ENCODE data around the gene SELENON. TPM values are rescaled to one million over a fixed set of nuclear protein-coding genes. Genes with fewer than 3 reads are reported as not detected.

The SELENON gene
- total RNA-seq, 1 experiment from 2014 or later, result 31.9 TPM

GRCh38 chr1:25786887-25787759, 12.9 kb upstream of the SELENON start:
- DNase-seq (ENCODE audit: low spot score), result no peak
- in situ Hi-C loops (cut with HindIII; ENCODE audit: low sequenced_read_pairs), result no loop called here

DNA sequence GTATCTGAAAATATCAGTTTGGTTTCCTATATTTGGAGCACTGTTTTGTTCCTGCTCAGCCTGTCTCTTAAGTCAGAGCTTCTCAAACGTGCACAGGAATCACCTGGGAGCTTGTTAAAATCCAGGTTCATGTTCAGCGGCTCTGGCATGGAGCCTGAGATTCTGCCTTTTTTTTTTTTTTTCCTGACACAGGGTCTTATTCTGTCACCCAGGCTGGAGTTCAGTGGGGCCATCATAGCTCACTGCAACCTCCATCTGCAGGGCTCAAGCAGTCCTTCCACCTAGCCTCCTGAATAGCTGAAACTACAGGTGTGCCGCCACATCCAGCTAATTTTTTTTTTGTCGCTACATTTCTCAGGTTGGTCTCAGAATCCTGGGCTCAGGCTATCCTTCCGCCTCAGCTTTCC, 12.2 kb upstream of the SELENON start:
- in situ Hi-C loops (cut with HindIII; ENCODE audit: low sequenced_read_pairs), result no loop called here
- no peak for DNase-seq (ENCODE audit: low spot score)

DNA sequence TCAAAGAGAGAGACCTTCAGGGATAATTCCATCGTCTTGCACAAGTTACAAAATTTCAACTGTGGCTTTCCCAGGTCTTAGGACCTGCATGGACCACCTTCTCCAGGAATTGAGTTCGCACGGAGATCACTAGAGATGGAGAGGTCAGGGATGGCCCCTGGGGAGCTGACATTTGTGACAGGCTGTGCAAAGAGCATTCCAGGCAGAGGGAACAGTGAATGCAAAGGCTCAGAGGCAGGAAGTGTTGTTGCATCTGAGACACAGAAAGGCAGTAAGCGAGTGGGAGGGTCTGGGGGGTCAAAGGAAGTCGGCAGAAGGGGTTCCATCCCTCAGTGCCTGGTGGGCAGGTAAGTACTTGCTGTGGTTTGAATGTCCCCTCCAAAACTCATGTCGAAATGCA, 9.5 kb upstream of the SELENON start:
- in situ Hi-C loops (cut with HindIII; ENCODE audit: low sequenced_read_pairs), result no loop called here
- no peak for DNase-seq (ENCODE audit: low spot score)

DNA sequence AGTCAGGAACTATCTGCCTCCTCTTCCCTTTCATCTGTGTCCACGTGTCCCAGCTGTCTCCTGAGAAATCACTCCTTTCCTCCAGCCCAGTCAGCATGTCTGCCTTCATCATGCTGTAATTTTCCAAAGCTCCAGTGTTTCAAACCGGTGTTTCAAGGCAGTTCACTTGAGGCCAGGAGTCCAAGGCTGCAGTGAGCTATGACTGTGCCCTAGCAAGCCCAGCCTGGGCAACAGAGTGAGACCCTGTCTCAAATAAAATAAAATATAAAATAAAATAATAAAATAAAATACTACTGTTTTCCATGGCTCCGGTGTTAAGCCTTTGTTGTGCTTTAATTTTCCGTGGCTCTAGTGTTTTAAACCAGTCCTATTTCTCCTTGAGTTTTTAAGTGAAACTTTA, 7.9 kb upstream of the SELENON start:
- no peak for DNase-seq (ENCODE audit: low spot score)
- in situ Hi-C loops (cut with HindIII; ENCODE audit: low sequenced_read_pairs), result no loop called here

- in situ Hi-C loops (cut with HindIII; ENCODE audit: low sequenced_read_pairs), result no loop called here
- peak; percentile 72 for DNase-seq (ENCODE audit: low spot score)
Measured at GRCh38 chr1:25793585-25794170, 6.3 kb upstream of the SELENON start.

DNA sequence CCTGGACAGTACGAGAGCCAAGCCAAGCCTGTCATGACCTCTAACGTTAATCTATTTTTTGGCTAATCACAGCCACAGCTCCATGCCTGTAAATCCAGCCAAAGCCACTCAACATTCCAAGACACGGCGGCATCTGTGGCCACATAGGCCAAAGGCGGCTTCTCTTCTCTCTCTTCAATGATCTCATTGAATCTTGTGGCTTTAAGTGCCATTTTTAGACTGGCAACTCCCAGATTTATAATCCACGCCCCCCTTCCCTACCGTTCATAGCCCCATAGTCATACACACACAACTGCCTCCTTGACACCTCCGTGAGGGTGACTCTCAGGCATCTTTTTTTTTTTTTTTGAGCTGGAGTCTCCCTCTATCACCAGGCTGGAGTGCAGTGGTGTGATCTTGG, 5.7 kb upstream of the SELENON start:
- in situ Hi-C loops (cut with HindIII; ENCODE audit: low sequenced_read_pairs), result no loop called here
- DNase-seq (ENCODE audit: low spot score), result no peak

GRCh38 chr1:25795211-25795610, 4.8 kb upstream of the SELENON start:
- in situ Hi-C loops (cut with HindIII; ENCODE audit: low sequenced_read_pairs), result no loop called here
- DNase-seq (ENCODE audit: low spot score), result no peak

DNA sequence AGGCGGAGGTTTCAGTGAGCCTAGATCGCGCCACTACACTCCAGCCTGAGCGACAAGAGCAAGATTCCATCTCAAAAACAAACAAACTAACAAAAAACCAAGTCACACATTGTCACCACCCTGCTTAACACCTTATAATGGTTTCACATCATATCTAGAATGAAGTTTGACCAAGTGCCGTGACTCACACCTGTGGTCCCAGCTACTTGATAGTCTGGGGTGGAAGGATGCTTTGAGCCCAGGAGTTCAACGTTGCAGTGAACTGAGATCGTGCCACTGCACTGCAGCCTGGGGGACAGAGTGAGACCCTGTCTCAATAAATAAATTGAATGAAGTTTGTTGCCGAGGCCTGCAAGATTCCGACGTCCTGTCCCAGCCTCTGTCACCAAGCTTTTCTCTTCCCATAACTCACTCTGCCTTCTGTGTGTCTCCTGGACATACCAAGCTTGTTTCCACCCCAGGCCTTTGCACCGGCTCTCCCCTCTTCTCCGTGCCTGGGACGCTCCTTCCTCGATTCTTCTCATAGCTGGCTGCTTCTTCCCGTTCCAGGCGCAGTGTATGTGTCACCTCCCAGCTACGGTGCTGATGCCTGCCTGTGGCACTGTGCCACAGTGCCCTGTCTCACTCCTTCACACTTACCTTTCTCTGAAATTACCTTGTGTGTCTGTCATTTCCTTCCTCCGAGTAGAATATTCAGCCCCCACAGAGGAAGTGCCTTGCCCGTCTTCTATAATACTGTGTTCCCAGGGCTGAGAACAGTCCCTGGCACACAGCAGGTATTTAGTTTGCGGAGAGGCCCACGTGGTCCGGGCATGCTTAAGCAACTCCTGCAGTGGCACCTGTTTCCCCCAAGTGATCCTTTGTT, 3.8 kb upstream of the SELENON start:
- DNase-seq (ENCODE audit: low spot score), result peak; percentile 68
- in situ Hi-C loops (cut with HindIII; ENCODE audit: low sequenced_read_pairs), result no loop called here

DNA sequence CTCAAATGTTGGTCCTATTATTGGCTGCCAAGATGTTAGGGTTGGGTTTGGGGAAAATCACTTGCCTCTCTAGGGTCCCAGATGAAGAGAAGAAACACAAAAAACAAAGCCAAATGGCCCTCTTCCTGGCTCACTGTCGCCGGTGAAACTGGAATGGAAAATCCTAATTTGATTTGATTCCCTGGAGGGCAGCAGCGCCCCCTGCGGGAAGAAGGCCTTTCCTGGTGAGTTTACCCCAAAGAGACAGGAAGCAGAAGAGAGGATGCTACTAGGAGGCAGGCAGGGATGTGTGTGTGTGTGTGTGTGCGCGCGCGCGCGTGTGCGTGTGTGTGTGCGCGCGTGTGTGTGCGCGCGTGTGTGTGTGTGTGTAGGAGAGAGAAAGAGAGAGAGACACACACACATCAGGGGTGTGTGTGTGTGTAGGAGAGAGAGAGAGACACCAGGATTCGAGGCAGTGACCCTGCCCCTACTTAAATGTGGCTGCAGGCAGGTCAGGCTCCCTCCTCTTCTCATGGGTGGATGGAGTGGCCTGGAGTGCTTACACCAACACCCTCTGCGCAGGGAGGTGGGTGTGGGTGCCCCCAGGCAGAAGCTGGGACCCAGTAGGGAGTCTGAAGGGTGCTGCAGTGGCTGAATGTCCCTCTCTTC, 3.1 kb upstream of the SELENON start:
- DNase-seq (ENCODE audit: low spot score), result peak; percentile 79
- in situ Hi-C loops (cut with HindIII; ENCODE audit: low sequenced_read_pairs), result no loop called here

- in situ Hi-C loops (cut with HindIII; ENCODE audit: low sequenced_read_pairs), result no loop called here
- no peak for DNase-seq (ENCODE audit: low spot score)
Measured at GRCh38 chr1:25797939-25798338, 2.1 kb upstream of the SELENON start.

- in situ Hi-C loops (cut with HindIII; ENCODE audit: low sequenced_read_pairs), result no loop called here
- no peak for DNase-seq (ENCODE audit: low spot score)
Measured at GRCh38 chr1:25798666-25799351, 1.2 kb upstream of the SELENON start.

GRCh38 chr1:25799352-25799934, 550 bp upstream of the SELENON start:
- in situ Hi-C loops (cut with HindIII; ENCODE audit: low sequenced_read_pairs), result no loop called here
- no peak for DNase-seq (ENCODE audit: low spot score)

DNA sequence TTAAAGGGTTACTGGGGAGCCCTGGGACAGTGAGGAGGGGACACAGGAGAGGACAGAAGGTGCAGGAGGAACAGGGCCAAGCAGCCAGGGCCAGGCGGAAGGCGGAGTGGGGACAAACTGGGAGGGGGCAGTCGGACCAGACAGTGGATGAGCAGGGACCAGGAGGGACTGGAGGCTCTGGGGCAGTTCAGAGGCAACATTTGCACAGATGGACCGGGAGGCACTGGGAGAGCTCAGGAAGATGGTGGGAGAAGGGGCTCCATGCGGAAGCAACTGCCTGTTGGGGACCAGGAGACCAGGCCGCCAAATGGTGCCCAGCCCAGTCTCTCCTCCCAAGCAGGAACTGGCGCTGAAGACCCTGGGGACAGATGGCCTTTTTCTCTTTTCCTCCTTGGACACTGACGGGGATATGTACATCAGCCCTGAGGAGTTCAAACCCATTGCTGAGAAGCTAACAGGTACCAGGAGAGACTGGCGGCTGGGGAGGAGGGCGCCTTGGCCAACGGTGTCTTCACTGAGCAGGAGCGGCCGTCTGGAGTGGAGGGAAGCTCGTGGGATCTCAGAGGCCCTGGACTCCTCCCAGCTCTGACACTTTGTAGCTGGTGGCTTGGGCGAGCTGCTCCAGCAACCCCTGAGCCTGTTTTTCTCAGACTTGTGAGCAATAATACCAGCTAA, 847 bp downstream of the SELENON start:
- in situ Hi-C loops (cut with HindIII; ENCODE audit: low sequenced_read_pairs), result no loop called here
- DNase-seq (ENCODE audit: low spot score), result peak; percentile 67

DNA sequence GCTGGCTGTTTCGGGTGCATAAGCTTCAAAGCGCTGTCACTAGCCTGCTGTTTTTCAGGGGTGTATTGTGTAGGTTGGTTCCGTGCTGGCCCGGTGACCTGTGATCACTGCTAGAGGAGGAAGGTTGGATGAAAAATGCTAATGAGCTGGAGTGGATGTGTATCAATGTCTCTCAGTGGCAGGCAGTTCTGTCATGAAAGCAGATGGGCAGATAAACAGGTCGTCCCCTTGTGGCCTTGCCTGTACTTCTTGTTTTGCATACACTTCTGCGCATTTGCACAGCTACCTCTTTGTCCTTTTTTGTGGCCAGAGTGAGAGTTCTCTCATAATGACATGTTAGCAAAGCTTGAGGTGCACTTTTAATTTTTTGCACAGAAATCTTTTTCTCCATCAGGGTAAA, 2.9 kb downstream of the SELENON start:
- in situ Hi-C loops (cut with HindIII; ENCODE audit: low sequenced_read_pairs), result no loop called here
- peak; percentile 63 for DNase-seq (ENCODE audit: low spot score)

DNA sequence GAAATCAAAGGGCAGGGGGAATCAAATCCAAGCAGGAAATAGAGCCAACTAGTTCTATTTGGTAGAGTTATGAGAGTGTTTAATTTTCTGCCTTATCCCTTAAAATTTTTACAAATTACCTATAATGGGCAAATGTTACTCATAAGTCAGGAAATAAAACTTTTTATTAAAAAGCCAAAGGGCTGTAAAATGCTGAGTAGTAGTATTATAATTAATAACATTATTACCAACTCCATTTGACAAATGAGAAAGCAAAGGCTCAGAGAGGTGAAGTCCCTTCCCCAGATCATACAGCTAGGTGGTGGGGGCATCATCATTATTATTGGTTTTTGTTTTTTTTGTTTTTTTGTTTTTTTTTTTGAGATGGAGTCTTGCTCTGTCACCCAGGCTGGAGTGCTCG, 3.4 kb downstream of the SELENON start:
- no peak for DNase-seq (ENCODE audit: low spot score)
- in situ Hi-C loops (cut with HindIII; ENCODE audit: low sequenced_read_pairs), result no loop called here

- no peak for DNase-seq (ENCODE audit: low spot score)
- in situ Hi-C loops (cut with HindIII; ENCODE audit: low sequenced_read_pairs), result no loop called here
Measured at GRCh38 chr1:25804244-25804963, 4.4 kb downstream of the SELENON start.

Measured in G401 (cell line).